Measurements from ENCODE around the gene PTPRA.

GRCh38 chr20:2956480-2956879, 83.2 kb downstream of the PTPRA start:
- TF ChIP-seq ESRRG (CRISPR knock-in tag; IDR thresholded peaks at IDR 0.05) (no peak), OSR1 (CRISPR knock-in tag; IDR thresholded peaks at IDR 0.05) (no peak), ZFP30 (CRISPR knock-in tag; IDR thresholded peaks at IDR 0.05) (no peak), PATZ1 (CRISPR knock-in tag; IDR thresholded peaks at IDR 0.05; ENCODE audit: borderline replicate concordance) (no peak), CSRNP3 (CRISPR knock-in tag; IDR thresholded peaks at IDR 0.05) (no peak), RARB (CRISPR knock-in tag; IDR thresholded peaks at IDR 0.05) (no peak), ARNTL (CRISPR knock-in tag; IDR thresholded peaks at IDR 0.05; ENCODE audit: borderline replicate concordance, low read depth) (no peak), POU6F1 (CRISPR knock-in tag; IDR thresholded peaks at IDR 0.05; ENCODE audit: borderline replicate concordance, low read depth) (no peak), ZFP3 (CRISPR knock-in tag; IDR thresholded peaks at IDR 0.05) (no peak), TSHZ2 (CRISPR knock-in tag; IDR thresholded peaks at IDR 0.05) (no peak), GLIS3 (CRISPR knock-in tag; IDR thresholded peaks at IDR 0.05) (no peak), CSDC2 (CRISPR knock-in tag; IDR thresholded peaks at IDR 0.05) (no peak), TOX (CRISPR knock-in tag; IDR thresholded peaks at IDR 0.05; ENCODE audit: borderline replicate concordance) (no peak), ZNF70 (CRISPR knock-in tag; IDR thresholded peaks at IDR 0.05) (no peak)

All from SK-N-SH treated with all-trans-retinoic acid at 6 μM for 48 hours (cell line).